ENCODE measurements around the gene DMKN. TPM values are rescaled to one million over a fixed set of nuclear protein-coding genes. Genes with fewer than 3 reads are reported as not detected.

DMKN gene
- total and polyA plus RNA-seq, 2 of the 4 experiments (the other 2 are of a cell fraction) = 0.36 to 2.4 TPM

GRCh38 chr19:35519291-35519690 is 5.8 kb upstream of the DMKN start:
- Histone ChIP-seq H2AK9ac (replicated peaks; ENCODE audit: low read depth, low read length, poor library complexity) (peak overlapping the region; percentile 94), H2BK120ac (ENCODE audit: low read depth, low read length) (peak overlapping the region; percentile 82), H2AFZ (replicated peaks; ENCODE audit: low read length, poor library complexity) (peak overlapping the region; percentile 68), H4K8ac (ENCODE audit: low read depth in 2 of 2, low read length in 2 of 2) (peak overlapping the region; percentile 79 to 91; a peak in 3 of 4 replicates), H3K9ac (ENCODE audit: low read depth, low read length) (no peak overlapping the region), H3K18ac (ENCODE audit: low read depth, low read length) (peak overlapping the region; percentile 92), H3K4me3 (ENCODE audit: insufficient read depth, low read depth, low read length) (no peak overlapping the region), H3K36me3 (ENCODE audit: control insufficient read depth, insufficient read depth, low read length) (no peaks in the 10 kb centered on the region), H3K4ac (ENCODE audit: low read depth, low read length) (peak overlapping the region; percentile 92), H3K23ac (ENCODE audit: low read depth, low read length) (0 out of 2 replicates have a peak overlapping the region, but pooled peaks have one; percentile 16), H3K56ac (ENCODE audit: extremely low read depth, insufficient read depth, low read length) (no peak overlapping the region), H3K9me3 (ENCODE audit: control insufficient read depth, insufficient read depth, low read length) (no peaks in the 10 kb centered on the region), H3K79me1 (ENCODE audit: low read depth in 1 of 2, low read length in 2 of 2) (0 out of 4 replicates have a peak, but pooled peaks cover 0 to 3% of the 10 kb centered on the region in 2 experiments), H2AK5ac (ENCODE audit: low read depth, low read length) (peak overlapping the region; percentile 99), H3K9me1 (ENCODE audit: insufficient read depth, low read length) (peaks cover 16% of the 10 kb centered on the region), H4K91ac (ENCODE audit: insufficient read depth, low read depth, low read length) (peak overlapping the region; percentile 85), H4K5ac (ENCODE audit: low read depth, low read length) (peak overlapping the region; percentile 55), H4K20me1 (ENCODE audit: insufficient read depth, low read length) (no peaks in the 10 kb centered on the region), H2BK15ac (ENCODE audit: low read depth, low read length) (peak overlapping the region; percentile 99; the same call in 2 of the 3 replicates), H2BK5ac (ENCODE audit: low read depth, low read length, poor library complexity, severe bottlenecking) (peak overlapping the region; percentile 67), H3K27me3 (ENCODE audit: control insufficient read depth, insufficient read depth, low read length) (no peaks in the 10 kb centered on the region), H3K4me1 (ENCODE audit: control insufficient read depth, insufficient read depth, low read length) (peaks cover 7% of the 10 kb centered on the region), H2BK20ac (ENCODE audit: low read depth, low read length) (peak overlapping the region; percentile 85), H3K4me2 (ENCODE audit: low read depth, low read length) (no peak overlapping the region), H3K27ac (ENCODE audit: insufficient read depth, low read length) (no peak overlapping the region), H3K14ac (replicated peaks; ENCODE audit: low read depth, low read length) (peak overlapping the region; percentile 38)
- CTCF ChIA-PET = interaction anchor here (0.6 kb wide), 1 partner anchor 30 kb away, joined by 5 read pairs; no protein-coding TSS in a partner anchor
- dilution Hi-C loops (cut with HindIII; ENCODE audit: low sequenced_read_pairs, unreplicated experiment) = no loop called here
- DNase-seq (peak; percentile 27), ATAC-seq (ENCODE audit: low read depth) (0 out of 2 replicates have a peak, but pooled peaks have one; percentile 8)
- no TSS peak for BruUV-seq (replicated peaks)
- POLR2A ChIA-PET (ENCODE audit: unreplicated experiment) = no interaction called here
- TF ChIP-seq RCOR1 (IDR thresholded peaks at IDR 0.05; ENCODE audit: insufficient replicate concordance, low read length) (no peak), MAZ (IDR thresholded peaks at IDR 0.05; ENCODE audit: borderline replicate concordance, low read depth, low read length) (no peak), MXI1 (IDR thresholded peaks at IDR 0.05; ENCODE audit: borderline replicate concordance, low read depth, low read length) (no peak), CEBPB (IDR thresholded peaks at IDR 0.05; ENCODE audit: low read depth, low read length) (no peak), RFX5 (IDR thresholded peaks at IDR 0.05; ENCODE audit: low read depth, low read length) (no peak), BHLHE40 (IDR thresholded peaks at IDR 0.05; ENCODE audit: low read depth, low read length) (no peak), FOS (IDR thresholded peaks at IDR 0.05; ENCODE audit: low read depth, low read length) (no peak)
- TF ChIP-seq, protein P1, sequence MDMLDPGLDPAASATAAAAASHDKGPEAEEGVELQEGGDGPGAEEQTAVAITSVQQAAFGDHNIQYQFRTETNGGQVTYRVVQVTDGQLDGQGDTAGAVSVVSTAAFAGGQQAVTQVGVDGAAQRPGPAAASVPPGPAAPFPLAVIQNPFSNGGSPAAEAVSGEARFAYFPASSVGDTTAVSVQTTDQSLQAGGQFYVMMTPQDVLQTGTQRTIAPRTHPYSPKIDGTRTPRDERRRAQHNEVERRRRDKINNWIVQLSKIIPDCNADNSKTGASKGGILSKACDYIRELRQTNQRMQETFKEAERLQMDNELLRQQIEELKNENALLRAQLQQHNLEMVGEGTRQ (IDR thresholded peaks at IDR 0.05; ENCODE audit: low read depth, low read length) = no peak
- intact Hi-C loops (cut with micrococcal nuclease) = no loop called here
- WGBS, 2 experiments (ENCODE audit: extremely low coverage in 2 of 2, insufficient read length in 1 of 2) = no CpG with 5 or more reads among the region's 7 CpGs
- in situ Hi-C loops (cut with MboI; ENCODE audit: low sequenced_read_pairs) = no loop called here

Data from IMR-90 (cell line).